Measurements from ENCODE around the gene COL27A1.

Gene COL27A1

GRCh38 chr9:114349713-114350480 lies 194.6 kb downstream of the COL27A1 start:
- Histone ChIP-seq H3K4me3 (ENCODE audit: low read length) (no peak overlapping the region), H3K9ac (ENCODE audit: low read length) (peak overlapping the region; percentile 11), H3K36me3 (ENCODE audit: control insufficient read depth, insufficient read depth, low read length, severe bottlenecking) (peaks cover 90% of the 10 kb centered on the region), H3K4me1 (ENCODE audit: control insufficient read depth, insufficient read depth, low read length) (peaks cover 43% of the 10 kb centered on the region), H3K27me3 (replicated peaks; ENCODE audit: control insufficient read depth, insufficient read depth, low read length) (no peaks in the 10 kb centered on the region), H3K9me3 (ENCODE audit: control insufficient read depth, low read length) (no peaks in the 10 kb centered on the region)
- DNase-seq (ENCODE audit: low read depth) = no peak

- no peaks in the 10 kb centered on the region for H3K9me3 ChIP-seq (ENCODE audit: control insufficient read depth, low read length)
- no peak for DNase-seq (ENCODE audit: low read depth)
- peaks cover 43% of the 10 kb centered on the region for H3K4me1 ChIP-seq (ENCODE audit: control insufficient read depth, insufficient read depth, low read length)
- no peak overlapping the region for H3K4me3 ChIP-seq (ENCODE audit: low read length)
- H3K27me3 ChIP-seq (replicated peaks; ENCODE audit: control insufficient read depth, insufficient read depth, low read length) = no peaks in the 10 kb centered on the region
- H3K36me3 ChIP-seq (ENCODE audit: control insufficient read depth, insufficient read depth, low read length, severe bottlenecking) = peaks cover 90% of the 10 kb centered on the region
- H3K9ac ChIP-seq (ENCODE audit: low read length) = peak overlapping the region; percentile 16
Observed at GRCh38 chr9:114350636-114351401, 195.5 kb downstream of the COL27A1 start.

GRCh38 chr9:114351932-114352331 lies 196.6 kb downstream of the COL27A1 start:
- no peak overlapping the region for H3K9ac ChIP-seq (ENCODE audit: low read length)
- peaks cover 47% of the 10 kb centered on the region for H3K4me1 ChIP-seq (ENCODE audit: control insufficient read depth, insufficient read depth, low read length)
- H3K36me3 ChIP-seq (ENCODE audit: control insufficient read depth, insufficient read depth, low read length, severe bottlenecking) = peaks cover 90% of the 10 kb centered on the region
- no peaks in the 10 kb centered on the region for H3K27me3 ChIP-seq (replicated peaks; ENCODE audit: control insufficient read depth, insufficient read depth, low read length)
- H3K9me3 ChIP-seq (ENCODE audit: control insufficient read depth, low read length) = no peaks in the 10 kb centered on the region
- no peak for DNase-seq (ENCODE audit: low read depth)
- H3K4me3 ChIP-seq (ENCODE audit: low read length) = no peak overlapping the region

- Histone ChIP-seq H3K4me1 (ENCODE audit: control insufficient read depth, insufficient read depth, low read length) (peaks cover 30% of the 10 kb centered on the region), H3K9me3 (ENCODE audit: control insufficient read depth, low read length) (no peaks in the 10 kb centered on the region), H3K36me3 (ENCODE audit: control insufficient read depth, insufficient read depth, low read length, severe bottlenecking) (peaks cover 95% of the 10 kb centered on the region), H3K27me3 (replicated peaks; ENCODE audit: control insufficient read depth, insufficient read depth, low read length) (no peaks in the 10 kb centered on the region), H3K4me3 (ENCODE audit: low read length) (no peak overlapping the region), H3K9ac (ENCODE audit: low read length) (no peak overlapping the region)
- DNase-seq (ENCODE audit: low read depth) = no peak
Observed at GRCh38 chr9:114355821-114356220, 200.5 kb downstream of the COL27A1 start.

- no peaks in the 10 kb centered on the region for H3K9me3 ChIP-seq (ENCODE audit: control insufficient read depth, low read length)
- peaks cover 27% of the 10 kb centered on the region for H3K4me1 ChIP-seq (ENCODE audit: control insufficient read depth, insufficient read depth, low read length)
- peaks cover 95% of the 10 kb centered on the region for H3K36me3 ChIP-seq (ENCODE audit: control insufficient read depth, insufficient read depth, low read length, severe bottlenecking)
- H3K9ac ChIP-seq (ENCODE audit: low read length) = peak overlapping the region; percentile 33
- no peak overlapping the region for H3K4me3 ChIP-seq (ENCODE audit: low read length)
- no peaks in the 10 kb centered on the region for H3K27me3 ChIP-seq (replicated peaks; ENCODE audit: control insufficient read depth, insufficient read depth, low read length)
- DNase-seq (ENCODE audit: low read depth) = no peak
Observed at GRCh38 chr9:114356792-114357191, 201.5 kb downstream of the COL27A1 start.

- DNase-seq (ENCODE audit: low read depth) = no peak
- H3K9me3 ChIP-seq (ENCODE audit: control insufficient read depth, low read length) = no peaks in the 10 kb centered on the region
- no peaks in the 10 kb centered on the region for H3K27me3 ChIP-seq (replicated peaks; ENCODE audit: control insufficient read depth, insufficient read depth, low read length)
- peaks cover 22% of the 10 kb centered on the region for H3K4me1 ChIP-seq (ENCODE audit: control insufficient read depth, insufficient read depth, low read length)
- H3K36me3 ChIP-seq (ENCODE audit: control insufficient read depth, insufficient read depth, low read length, severe bottlenecking) = peaks cover 95% of the 10 kb centered on the region
- peak overlapping the region; percentile 33 for H3K9ac ChIP-seq (ENCODE audit: low read length)
- H3K4me3 ChIP-seq (ENCODE audit: low read length) = no peak overlapping the region
Observed at GRCh38 chr9:114357360-114357759, 202.0 kb downstream of the COL27A1 start.

- H3K9ac ChIP-seq (ENCODE audit: low read length) = peak overlapping the region; percentile 23
- H3K36me3 ChIP-seq (ENCODE audit: control insufficient read depth, insufficient read depth, low read length, severe bottlenecking) = peaks cover 96% of the 10 kb centered on the region
- DNase-seq (ENCODE audit: low read depth) = no peak
- H3K27me3 ChIP-seq (replicated peaks; ENCODE audit: control insufficient read depth, insufficient read depth, low read length) = no peaks in the 10 kb centered on the region
- H3K9me3 ChIP-seq (ENCODE audit: control insufficient read depth, low read length) = no peaks in the 10 kb centered on the region
- no peak overlapping the region for H3K4me3 ChIP-seq (ENCODE audit: low read length)
- peaks cover 17% of the 10 kb centered on the region for H3K4me1 ChIP-seq (ENCODE audit: control insufficient read depth, insufficient read depth, low read length)
Observed at GRCh38 chr9:114357911-114358328, 202.6 kb downstream of the COL27A1 start.

- no peaks in the 10 kb centered on the region for H3K9me3 ChIP-seq (ENCODE audit: control insufficient read depth, low read length)
- H3K36me3 ChIP-seq (ENCODE audit: control insufficient read depth, insufficient read depth, low read length, severe bottlenecking) = peaks cover 95% of the 10 kb centered on the region
- no peaks in the 10 kb centered on the region for H3K27me3 ChIP-seq (replicated peaks; ENCODE audit: control insufficient read depth, insufficient read depth, low read length)
- H3K4me3 ChIP-seq (ENCODE audit: low read length) = no peak overlapping the region
- DNase-seq (ENCODE audit: low read depth) = no peak
- H3K9ac ChIP-seq (ENCODE audit: low read length) = no peak overlapping the region
- H3K4me1 ChIP-seq (ENCODE audit: control insufficient read depth, insufficient read depth, low read length) = peaks cover 24% of the 10 kb centered on the region
Observed at GRCh38 chr9:114359801-114360200, 204.5 kb downstream of the COL27A1 start.

GRCh38 chr9:114361542-114361941 lies 206.2 kb downstream of the COL27A1 start:
- no peak for DNase-seq (ENCODE audit: low read depth)
- Histone ChIP-seq H3K9me3 (ENCODE audit: control insufficient read depth, low read length) (no peaks in the 10 kb centered on the region), H3K9ac (ENCODE audit: low read length) (no peak overlapping the region), H3K36me3 (ENCODE audit: control insufficient read depth, insufficient read depth, low read length, severe bottlenecking) (peaks cover 85% of the 10 kb centered on the region), H3K4me3 (ENCODE audit: low read length) (no peak overlapping the region), H3K27me3 (replicated peaks; ENCODE audit: control insufficient read depth, insufficient read depth, low read length) (no peaks in the 10 kb centered on the region), H3K4me1 (ENCODE audit: control insufficient read depth, insufficient read depth, low read length) (peaks cover 39% of the 10 kb centered on the region)

All from adipocyte (in vitro differentiated cells).